Stimulated activated CD8-positive, alpha-beta memory T cell treated with anti-CD3 and anti-CD28 coated beads, Interleukin-12 subunit alpha, Interleukin-12 subunit beta, amount 100 ng/mL, for 24 hours (primary cell): ENCODE data around the gene ID3.
"Not testable (repeated sequence)": the region's sequence is repeated elsewhere in the genome, so short reads cannot be mapped to it uniquely, and the experiment has no call there.

Experiments
- DNase-seq: peaks from one replicate; pipeline ENCODE4 v3.0.0-alpha.2; 2020; ENCODE audit errors: extremely low read depth

Gene ID3

DNA sequence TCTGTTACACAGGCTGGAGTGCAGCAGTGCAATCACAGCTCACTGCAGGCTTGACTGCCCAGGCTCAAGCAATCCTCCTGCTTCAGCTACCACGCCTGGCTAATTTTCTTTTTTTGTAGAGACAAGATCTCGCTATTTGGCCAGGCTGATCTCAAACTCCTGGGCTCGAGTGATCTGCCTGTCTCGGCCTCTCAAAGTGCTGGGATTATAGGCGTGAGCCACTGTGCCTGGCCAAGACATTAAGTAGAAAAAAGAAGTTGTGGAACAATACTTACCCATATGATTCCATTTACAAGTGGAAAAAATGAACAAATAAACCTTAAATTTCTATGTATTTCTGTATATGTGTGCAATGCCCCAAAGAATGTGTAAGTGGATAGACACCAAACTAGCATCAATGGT lies 30.3 kb upstream of the ID3 start:
- no peak for DNase-seq

GRCh38 chr1:23588749-23589548 lies 29.6 kb upstream of the ID3 start:
- no peak for DNase-seq

- DNase-seq = no peak
These were observed 26.2 kb upstream of the ID3 start for GRCh38 chr1:23585321-23586022.

DNA sequence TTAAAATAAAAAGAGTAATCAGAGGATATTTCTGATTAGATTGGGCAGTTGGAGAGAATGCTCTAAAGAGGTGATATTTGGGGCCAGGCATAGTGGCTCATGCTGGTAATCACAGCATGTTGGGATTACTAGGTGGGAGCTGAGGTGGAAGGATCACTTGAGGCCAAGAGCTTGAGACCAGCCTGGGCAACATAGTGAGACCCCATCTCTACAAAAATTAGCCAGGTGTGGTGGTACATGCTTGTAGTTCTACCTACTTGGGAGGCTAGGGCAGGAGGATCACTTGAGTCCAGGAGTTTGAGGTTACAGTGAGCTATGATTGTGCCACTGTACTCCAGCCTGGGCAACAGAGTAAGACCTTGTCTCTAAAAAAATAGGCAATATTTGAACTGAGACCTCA lies 24.4 kb upstream of the ID3 start:
- DNase-seq = not testable (repeated sequence)

- no peak for DNase-seq
These were observed 23.5 kb upstream of the ID3 start for GRCh38 chr1:23582820-23583219.

DNA sequence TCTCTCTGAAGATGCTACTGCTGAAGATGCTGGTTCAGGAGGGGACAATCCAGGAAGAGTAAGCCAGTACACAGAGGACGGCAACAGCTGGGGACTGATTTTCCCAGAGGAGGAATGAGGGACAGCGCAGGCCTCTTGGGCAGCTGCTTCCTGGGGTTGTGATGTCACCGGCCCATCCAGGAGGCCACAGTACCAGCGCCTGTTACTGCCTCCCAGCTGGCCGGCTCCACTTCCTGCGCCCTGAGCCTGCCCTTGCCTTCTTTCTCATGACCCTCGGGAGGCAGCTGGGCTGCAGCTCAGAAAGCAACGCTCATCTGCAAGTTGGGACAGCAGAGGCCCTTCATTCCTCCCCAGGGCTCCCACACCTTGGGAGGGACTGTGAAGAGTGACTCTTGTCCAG lies 21.9 kb upstream of the ID3 start:
- no peak for DNase-seq

GRCh38 chr1:23578997-23579363 lies 19.7 kb upstream of the ID3 start:
- DNase-seq = no peak

DNA sequence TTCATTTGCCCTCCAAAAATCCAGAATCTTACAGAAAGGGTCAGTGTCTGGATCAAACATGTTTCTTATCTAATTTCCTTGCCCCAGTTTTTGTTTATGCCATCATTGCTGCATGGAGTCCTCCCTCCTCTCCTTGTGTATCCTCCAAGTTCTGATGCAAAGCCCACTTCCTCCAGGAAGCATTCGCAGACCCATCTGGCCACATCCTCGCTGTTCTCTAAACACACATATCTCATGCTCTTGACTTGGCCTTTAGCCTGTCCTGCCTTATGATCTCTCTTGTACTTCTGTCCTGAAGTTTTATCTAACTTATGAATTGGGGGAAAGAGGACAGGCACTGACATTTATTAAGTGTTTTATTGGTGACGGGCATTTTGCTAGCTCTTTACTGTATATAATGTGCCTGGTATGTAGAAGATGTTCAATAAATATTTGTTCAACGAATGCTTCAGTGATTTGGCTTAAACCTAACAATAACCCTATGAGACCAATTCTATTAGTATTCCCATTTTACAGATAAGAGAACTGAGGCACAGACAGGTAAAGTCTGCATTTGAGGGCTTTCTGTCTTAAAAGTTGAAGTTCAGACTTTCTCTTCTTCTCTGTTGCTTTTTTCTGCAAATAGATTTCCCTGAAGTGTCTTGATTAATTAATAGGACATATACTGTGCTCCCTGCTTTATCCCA lies 19.2 kb upstream of the ID3 start:
- no peak for DNase-seq

DNA sequence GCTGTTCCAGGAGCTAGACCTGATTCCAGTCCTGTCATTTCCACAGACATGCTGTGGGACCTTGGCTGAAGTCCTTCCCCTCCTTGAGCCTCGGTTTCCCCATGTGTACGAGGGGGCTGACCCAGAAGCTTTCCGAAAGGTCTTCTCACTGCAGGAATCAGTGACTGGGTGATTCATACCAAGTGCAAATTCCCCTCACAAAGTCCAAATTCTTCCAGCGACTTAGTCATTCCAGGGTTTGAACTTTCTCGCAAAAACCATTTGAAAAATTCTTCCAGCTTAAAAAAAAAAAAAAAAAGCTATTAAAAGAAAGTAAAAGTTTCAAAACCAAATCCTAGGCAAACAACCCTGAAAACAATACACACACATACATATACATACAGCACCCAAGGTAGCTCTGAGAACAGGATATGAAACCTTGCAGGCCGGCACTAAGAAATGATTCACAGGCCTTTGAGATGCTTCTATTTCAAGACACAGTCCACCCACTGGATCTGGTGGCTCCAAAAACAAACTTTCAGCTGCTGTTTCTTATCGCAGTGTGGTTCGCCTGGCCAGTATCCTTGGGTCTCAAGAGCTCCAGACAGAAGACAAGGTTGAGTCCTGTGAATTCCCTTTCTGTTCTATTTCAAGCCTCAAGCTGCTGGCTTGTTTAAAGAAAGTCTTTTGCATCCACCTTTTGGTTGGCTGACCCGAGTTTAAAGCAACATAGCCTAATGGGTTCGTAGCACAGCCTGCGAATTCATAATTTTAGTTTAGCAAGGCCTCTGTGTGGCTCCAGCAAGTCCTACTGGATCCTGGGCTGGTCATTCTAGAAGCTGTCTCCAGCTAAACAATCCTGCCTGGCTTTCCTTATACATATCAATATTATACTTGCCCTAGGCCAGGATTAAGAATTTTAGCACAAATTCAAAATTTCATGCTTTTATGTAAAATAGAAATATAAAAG lies 18.0 kb upstream of the ID3 start:
- no peak for DNase-seq

DNA sequence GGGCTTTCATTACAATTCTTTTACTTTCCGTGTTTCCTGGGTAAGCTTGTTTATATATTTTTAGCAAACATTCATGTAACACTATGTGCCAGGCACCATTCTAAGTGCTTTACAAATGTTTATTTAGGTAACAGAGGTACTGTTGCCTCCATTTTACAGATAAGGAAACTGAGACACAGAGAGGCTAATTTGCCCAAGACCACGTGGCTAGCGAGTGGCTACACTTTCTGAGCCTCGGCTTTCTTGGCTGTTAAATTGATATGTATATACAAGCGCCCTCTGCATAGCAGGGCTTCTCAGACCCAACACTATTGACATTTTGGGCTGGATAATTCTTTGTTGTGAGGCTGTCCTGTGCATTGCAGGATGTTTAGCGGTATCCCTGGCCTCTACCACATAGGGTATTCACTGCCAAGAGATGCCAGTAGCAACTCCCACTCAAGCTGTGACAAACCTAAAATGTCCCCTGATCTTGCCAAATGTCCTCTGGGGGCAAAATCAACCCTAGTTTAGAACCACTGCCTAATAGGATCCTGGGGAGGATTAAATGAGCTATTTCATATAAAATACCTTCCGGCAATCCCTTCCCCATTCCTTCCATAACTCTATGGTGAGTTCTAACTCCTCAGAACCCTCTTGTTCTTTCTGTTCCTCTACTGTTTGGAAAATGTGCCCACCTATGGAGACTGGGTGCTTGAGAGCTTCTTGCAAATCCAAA lies 17.2 kb upstream of the ID3 start:
- no peak for DNase-seq

DNA sequence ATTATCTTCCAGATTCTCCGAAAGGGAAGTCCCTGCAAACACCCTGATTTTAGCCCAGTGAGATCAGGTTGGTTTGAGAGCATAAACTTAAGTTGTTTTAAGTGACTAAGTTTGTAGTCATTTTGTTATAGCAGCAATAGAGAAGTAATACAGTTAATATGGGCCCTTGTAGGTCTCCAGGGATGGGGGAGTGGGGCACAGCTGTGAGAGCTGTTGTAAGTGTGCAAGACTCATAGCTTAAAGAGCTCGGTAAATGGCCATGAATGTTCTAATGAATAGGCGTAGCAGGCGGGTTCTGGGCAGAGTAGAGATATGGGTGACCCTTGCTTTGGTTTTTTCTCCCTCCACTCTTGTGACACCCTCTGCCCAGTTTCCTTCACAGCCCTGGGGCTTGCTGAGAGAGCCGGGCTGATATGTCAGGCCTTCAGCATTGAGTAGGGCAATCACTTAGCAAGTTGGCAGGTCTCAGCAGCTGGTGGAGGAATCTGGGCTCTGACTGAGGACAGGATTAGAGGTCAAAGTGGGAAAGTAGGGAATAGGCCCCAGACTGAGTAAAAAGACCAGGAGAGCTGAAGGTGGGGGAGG lies 16.0 kb upstream of the ID3 start:
- no peak for DNase-seq

DNA sequence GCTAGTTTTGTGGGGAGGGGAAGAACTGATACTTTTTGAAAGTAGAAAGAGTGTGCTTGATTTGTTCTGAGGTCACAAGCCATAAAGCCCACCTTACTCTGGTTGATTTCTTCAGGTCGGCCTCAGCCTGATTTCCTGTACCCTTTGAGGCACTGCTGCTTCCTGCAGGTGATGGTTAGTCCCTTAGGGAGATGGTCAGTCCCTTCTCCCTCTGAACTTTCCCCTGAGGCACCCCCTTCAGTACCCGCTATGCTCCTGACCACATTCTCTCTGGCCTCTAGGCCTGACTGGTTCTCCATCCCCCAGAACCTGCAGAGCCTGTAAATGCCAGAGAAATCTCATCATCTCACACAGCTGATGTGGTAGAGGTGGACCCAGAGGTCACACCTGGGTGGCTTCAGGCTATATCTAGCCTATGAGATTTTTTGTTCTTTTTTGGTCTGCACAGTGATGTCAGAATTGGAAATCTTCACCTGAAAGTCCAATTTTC lies 15.0 kb upstream of the ID3 start:
- no peak for DNase-seq

DNA sequence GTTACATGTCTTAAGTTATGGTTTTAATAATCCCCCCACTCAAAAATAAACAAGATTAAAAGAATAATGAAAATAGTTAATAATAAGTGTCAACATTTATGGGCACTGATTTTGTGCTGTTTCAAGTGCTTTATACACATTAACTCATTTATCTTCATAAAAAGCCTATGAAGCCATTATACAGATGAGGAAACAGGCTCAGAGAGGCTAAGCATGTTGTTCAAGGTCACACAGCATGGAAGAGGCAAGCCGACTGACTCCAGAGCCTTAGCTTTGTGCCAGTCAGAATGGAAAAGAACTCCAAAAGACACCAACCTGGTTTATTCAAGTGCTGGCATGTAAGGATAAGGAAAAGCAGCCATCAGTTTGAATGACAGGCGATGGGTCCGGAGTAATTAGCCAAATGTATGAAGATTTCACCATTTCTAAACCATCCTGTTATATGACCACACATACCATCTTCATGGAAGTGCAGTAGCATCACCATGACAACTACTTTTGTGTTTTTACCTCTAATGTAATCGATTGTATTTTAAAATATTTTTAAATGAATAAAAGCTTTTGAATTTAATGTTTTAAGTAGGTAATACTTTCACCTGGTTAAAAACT lies 14.4 kb upstream of the ID3 start:
- no peak for DNase-seq

GRCh38 chr1:23571465-23571864 lies 12.2 kb upstream of the ID3 start:
- no peak for DNase-seq

DNA sequence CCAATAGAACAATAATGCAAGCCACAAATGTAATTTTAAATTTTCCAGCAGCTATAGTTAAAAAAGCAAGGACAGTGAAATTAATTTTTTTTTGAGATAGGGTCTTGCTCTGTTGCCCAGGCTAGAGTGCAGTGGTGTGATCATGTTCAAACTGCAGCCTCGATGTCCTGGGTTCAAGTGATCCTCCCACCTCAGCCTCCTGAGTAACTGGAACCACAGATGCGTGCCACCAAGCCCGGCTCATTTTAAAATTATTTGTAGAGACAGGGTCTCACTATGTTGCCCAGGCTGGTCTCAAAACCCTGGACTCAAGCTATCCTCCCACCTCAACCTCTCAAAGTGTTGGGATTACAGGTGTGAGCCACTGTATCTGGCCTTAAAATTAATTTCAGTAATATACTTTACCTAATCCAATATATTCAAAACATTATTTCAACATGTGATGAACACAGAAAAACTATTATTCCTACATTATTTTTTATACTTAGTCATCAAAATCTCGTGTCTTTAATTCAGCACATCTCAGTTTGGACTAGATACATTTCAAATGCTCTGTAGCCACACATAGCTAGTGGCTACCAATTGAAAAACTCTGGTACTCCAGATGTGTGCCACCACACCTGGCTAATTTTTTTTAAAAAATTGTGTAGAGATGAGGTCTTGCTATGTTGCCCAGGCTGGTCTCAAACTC lies 10.8 kb upstream of the ID3 start:
- DNase-seq = no peak

DNA sequence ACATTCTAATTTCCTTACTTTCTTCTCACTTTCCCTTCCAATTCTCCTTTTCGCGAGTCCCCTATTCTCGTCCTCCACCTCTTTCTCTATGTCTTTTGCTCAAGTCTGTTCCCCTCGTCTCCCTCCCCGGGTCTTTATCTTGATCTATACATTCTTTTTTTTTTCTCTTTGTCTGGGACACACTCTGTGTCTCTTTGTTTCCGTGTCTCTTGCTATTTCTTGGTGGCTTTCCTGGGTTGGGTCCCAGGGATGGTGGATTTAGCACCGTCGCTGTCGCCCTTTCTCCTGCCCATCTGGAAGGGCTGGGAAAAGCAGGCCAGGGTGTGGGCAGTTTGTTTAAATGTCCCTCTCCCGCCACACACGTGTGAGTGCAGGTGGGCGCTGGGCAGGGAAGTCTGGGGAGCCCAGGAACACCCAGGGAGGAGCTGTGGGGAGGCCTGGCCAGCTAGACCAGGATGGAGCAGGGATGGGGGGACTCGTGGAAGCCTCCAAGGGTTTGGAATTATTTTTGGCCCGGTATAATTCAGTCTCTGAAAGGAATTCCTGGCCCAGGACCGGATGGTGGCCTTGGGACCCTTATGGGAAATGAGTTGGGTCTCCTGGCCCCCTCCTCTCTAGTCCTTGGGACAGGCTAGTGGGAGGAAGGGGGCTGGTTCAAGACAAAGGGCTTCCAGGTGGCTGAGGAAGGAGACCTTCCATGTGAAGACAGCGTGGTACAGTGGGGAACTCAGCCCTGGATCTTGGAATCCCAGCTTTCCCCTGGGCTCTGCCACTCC lies 9.5 kb upstream of the ID3 start:
- no peak for DNase-seq

GRCh38 chr1:23567996-23568607 lies 8.8 kb upstream of the ID3 start:
- DNase-seq = no peak

- no peak for DNase-seq
These were observed 8.3 kb upstream of the ID3 start for GRCh38 chr1:23567629-23567995.
